Measurements from ENCODE around the gene C1orf141. TPM values are rescaled to one million over a fixed set of nuclear protein-coding genes. Genes with fewer than 3 reads are reported as not detected.

C1orf141 gene
- total RNA-seq = not detected in 2 replicates

DNA sequence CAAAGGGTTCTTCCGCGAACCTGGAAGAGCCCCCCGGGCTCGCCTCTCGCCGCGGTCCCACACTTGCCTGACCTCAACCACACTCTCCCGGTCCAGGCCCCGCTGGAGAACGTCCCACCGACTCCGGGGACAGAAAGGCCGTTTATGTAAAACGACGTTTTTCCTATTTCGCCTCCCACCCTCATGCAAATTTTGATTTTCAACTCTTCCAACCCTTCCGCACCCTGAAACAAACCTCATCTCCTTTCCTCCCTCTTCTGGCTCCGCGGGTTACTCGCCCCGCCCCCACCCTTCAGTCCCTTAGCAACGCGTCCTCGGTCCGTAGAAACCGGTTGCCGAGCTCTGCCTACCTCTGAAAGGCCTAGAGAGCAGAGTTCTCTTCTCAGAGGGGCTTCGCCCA is at the start of gene C1orf141:
C1orf141 (minus strand) TSS at position 276 of the 400 bp plus-strand sequence. CDS start 7,730 bp downstream, outside the sequence.

GRCh38 chr1:67166196-67166595 is 31.4 kb upstream of the C1orf141 start, which contains the start of gene IL23R:
Gene IL23R (plus strand): TSS chr1:67166454. CDS start chr1:67168121, 1,667 bp downstream.

GRCh38 chr1:67053785-67054772 is 80.7 kb downstream of the C1orf141 start, which contains the start of gene SLC35D1:
Gene SLC35D1 (minus strand): TSS chr1:67054148. CDS start chr1:67054013, 135 bp downstream.

Other genes with a start within 250 kb of the C1orf141 start
- 0.49 and 3.0 TPM in 2 replicates for gene DNAI4, start 210.1 kb downstream of the C1orf141 start, total RNA-seq
- gene MIER1, start 210.0 kb downstream of the C1orf141 start, total RNA-seq = 8.6 and 9.3 TPM in 2 replicates
- 5.1 and 7.7 TPM in 2 replicates for gene SLC35D1, start 80.8 kb downstream of the C1orf141 start, total RNA-seq
- not detected in 2 replicates for gene IL23R, start 31.5 kb upstream of the C1orf141 start, total RNA-seq
- gene IL12RB2, start 172.9 kb upstream of the C1orf141 start, total RNA-seq = 0.33 TPM in 1 of 2 replicates, not detected in the other

All from mesangial cell (primary cell).